Ascending aorta (tissue), 2 donors: Measurements from ENCODE around the gene ELFN1. TPM values are rescaled to one million over a fixed set of nuclear protein-coding genes. Genes with fewer than 3 reads are reported as not detected.
A peak's percentile ranks its signal among the peaks of the same experiment; 100 is the strongest.

ENCODE experiments used
- DNase-seq, 2 donors: peaks; one replicate each; pipeline ENCODE4 v3.0.0-alpha.2; 2019; ENCODE audit warnings: low spot score in 2 of 2
- H3K27ac ChIP-seq, 2 donors: fragments of 200-600 bp; sonication (generic); one replicate each; pipeline ENCODE4 v1.5.1; 2016 to 2017; ENCODE audit warnings: mild to moderate bottlenecking in 1 of 2
- H3K27me3 ChIP-seq: fragments of 200-600 bp; sonication (generic); one replicate; pipeline ENCODE4 v1.5.1; 2017
- H3K36me3 ChIP-seq, 2 donors: fragments of 200-600 bp; sonication (generic); one replicate each; pipeline ENCODE4 v1.5.1; 2016
- H3K4me1 ChIP-seq, 2 donors: fragments of 200-600 bp; sonication (generic); one replicate each; pipeline ENCODE4 v1.5.1; 2016 to 2017; ENCODE audit warnings: mild to moderate bottlenecking in 1 of 2
- H3K4me3 ChIP-seq, 2 donors: fragments of 200-600 bp; sonication (generic); one replicate each; pipeline ENCODE4 v1.5.1; 2016 to 2017; ENCODE audit warnings: mild to moderate bottlenecking in 1 of 2
- H3K9me3 ChIP-seq, 2 donors: fragments of 200-600 bp; sonication (generic); one replicate each; pipeline ENCODE4 v1.5.1; 2016
- intact Hi-C: fragments of 100-400 bp; cut with DNase I; formaldehyde crosslinking; loops from one replicate; pipeline ENCODE4 v1.15.1; 2023
- total RNA-seq: library from RNA; depleted of rRNA; stranded (reverse); fragments of >200 nt; gene quantifications from one replicate; pipeline ENCODE4 v1.1.0, GENCODE V29; 2016
- TF ChIP-seq, protein P1 (sequence below), 3 experiments: fragments of 200-600 bp in 2 of 3; fragments of 450-650 bp in 1 of 3; sonication (generic) in 2 of 3; IDR thresholded peaks; one replicate each; pipeline ENCODE4 v1.5.1; 2016 to 2019; ENCODE audit warnings: antibody characterized with exemption in 3 of 3, mild to moderate bottlenecking in 1 of 3, moderate library complexity in 1 of 3

The ELFN1 gene
- total RNA-seq, 1 donor from 2014 or later = 7.3 TPM

DNA sequence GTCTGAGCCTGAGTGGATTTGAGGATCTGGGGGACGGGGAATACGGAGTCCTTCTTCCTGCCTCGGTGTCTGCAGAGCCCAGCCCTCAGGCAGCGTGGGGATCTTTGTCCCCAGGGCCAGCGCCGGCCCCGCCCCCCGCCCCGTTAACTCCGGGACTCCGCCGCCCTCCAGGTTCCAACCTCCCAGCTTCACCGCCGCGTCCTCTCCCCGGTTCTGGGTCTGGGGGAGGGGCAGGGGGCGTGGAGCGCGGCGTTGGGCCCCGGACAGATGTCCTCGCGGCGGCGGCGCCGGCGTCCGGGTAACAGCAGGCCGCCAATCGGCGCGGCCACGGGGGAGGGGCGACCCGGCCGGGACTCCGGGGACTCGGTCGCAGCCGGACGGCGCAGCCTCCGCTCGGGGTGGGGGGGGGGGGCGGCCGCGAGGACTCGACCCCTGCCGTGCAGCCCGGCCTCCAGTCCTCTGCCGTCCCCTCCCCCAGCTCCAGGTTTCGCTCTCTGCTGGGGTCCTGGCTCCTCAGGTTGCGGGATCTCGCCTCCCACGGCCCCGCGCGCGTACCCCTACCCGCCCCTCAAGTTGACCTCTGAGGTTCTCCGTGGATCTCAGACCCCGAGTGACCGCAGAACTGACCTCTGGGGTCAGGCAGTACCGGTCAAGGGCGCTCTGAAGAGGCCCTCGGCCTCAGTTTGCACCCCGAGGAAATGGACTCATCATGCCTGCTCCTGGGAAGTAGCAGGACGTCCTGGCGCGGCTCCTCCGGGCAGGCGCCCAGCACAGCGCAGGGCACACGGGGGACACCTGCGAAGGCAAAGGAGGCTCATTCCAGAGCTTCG is 2.3 kb upstream of the ELFN1 start:
- no peaks in the 10 kb centered on the region for H3K9me3 ChIP-seq
- intact Hi-C loops = loop anchor here (10.0 kb wide), 1 partner anchor 687 kb away; the partner anchor contains the start of gene EIF3B
- peak overlapping the region; percentile 60 to 62 for H3K4me3 ChIP-seq
- H3K4me1 ChIP-seq = peaks cover 26 to 27% of the 10 kb centered on the region in 2 donors
- H3K27me3 ChIP-seq = peaks cover 43% of the 10 kb centered on the region
- H3K36me3 ChIP-seq = no peaks in the 10 kb centered on the region
- TF ChIP-seq, protein P1, sequence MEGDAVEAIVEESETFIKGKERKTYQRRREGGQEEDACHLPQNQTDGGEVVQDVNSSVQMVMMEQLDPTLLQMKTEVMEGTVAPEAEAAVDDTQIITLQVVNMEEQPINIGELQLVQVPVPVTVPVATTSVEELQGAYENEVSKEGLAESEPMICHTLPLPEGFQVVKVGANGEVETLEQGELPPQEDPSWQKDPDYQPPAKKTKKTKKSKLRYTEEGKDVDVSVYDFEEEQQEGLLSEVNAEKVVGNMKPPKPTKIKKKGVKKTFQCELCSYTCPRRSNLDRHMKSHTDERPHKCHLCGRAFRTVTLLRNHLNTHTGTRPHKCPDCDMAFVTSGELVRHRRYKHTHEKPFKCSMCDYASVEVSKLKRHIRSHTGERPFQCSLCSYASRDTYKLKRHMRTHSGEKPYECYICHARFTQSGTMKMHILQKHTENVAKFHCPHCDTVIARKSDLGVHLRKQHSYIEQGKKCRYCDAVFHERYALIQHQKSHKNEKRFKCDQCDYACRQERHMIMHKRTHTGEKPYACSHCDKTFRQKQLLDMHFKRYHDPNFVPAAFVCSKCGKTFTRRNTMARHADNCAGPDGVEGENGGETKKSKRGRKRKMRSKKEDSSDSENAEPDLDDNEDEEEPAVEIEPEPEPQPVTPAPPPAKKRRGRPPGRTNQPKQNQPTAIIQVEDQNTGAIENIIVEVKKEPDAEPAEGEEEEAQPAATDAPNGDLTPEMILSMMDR (IDR thresholded peaks at IDR 0.05) = no peak
- H3K27ac ChIP-seq = no peak overlapping the region
- peak in 1 of 2 donors; percentile 61 for DNase-seq

DNA sequence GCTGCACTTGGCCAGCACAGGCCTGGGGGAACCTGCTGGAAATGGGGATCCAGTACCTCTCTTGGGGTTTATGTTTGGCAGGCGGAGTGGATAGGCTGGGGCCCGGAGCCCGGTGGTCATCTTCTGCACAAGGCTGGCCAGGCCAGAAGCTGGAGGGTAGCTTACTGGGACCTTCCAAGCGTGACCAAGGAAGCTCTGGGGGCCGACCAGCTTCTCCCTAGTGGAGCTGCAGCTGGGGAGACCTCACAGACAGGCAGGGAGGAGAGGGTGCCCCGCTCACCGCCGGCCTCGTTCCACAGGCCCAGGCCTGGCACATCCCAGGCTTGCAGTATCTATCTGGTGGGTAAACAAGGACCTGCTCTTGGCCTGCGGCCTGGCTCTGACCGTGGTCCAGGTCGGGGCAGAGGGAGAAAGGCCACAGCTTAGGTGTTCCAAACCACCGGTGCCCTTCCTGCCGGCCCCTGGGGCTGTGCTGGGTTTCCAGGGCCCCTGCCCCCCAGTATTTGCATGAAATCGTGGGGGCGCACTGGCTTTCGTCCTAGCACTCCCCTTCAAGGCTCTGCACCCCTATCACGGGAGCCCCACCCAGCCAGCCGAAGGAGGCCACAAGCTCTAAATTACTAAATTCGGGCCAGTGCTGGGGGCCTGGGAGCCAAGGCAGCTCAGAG is 1.5 kb upstream of the ELFN1 start:
- Histone ChIP-seq H3K27me3 (peaks cover 43% of the 10 kb centered on the region), H3K36me3 (no peaks in the 10 kb centered on the region), H3K4me3 (no peak overlapping the region), H3K4me1 (peaks cover 26 to 27% of the 10 kb centered on the region in 2 donors), H3K9me3 (no peaks in the 10 kb centered on the region), H3K27ac (no peak overlapping the region)
- TF ChIP-seq, protein P1 (IDR thresholded peaks at IDR 0.05) = no peak
- peak in 1 of 2 donors; percentile 58 for DNase-seq
- intact Hi-C loops = loop anchor here (10.0 kb wide), 1 partner anchor 686 kb away; the partner anchor contains the start of gene EIF3B

GRCh38 chr7:1669064-1669951 is 769 bp upstream of the ELFN1 start:
- H3K9me3 ChIP-seq = no peaks in the 10 kb centered on the region
- no peaks in the 10 kb centered on the region for H3K36me3 ChIP-seq
- TF ChIP-seq, protein P1 (IDR thresholded peaks at IDR 0.05) = no peak
- no peak overlapping the region for H3K27ac ChIP-seq
- H3K27me3 ChIP-seq = peaks cover 37% of the 10 kb centered on the region
- intact Hi-C loops = loop anchor here (10.0 kb wide), 1 partner anchor 685 kb away; the partner anchor contains the start of gene EIF3B
- DNase-seq = peak in 1 of 2 donors; percentile 56
- H3K4me1 ChIP-seq = peaks cover 23 to 27% of the 10 kb centered on the region in 2 donors
- H3K4me3 ChIP-seq = peak overlapping the region; percentile 46 to 55

DNA sequence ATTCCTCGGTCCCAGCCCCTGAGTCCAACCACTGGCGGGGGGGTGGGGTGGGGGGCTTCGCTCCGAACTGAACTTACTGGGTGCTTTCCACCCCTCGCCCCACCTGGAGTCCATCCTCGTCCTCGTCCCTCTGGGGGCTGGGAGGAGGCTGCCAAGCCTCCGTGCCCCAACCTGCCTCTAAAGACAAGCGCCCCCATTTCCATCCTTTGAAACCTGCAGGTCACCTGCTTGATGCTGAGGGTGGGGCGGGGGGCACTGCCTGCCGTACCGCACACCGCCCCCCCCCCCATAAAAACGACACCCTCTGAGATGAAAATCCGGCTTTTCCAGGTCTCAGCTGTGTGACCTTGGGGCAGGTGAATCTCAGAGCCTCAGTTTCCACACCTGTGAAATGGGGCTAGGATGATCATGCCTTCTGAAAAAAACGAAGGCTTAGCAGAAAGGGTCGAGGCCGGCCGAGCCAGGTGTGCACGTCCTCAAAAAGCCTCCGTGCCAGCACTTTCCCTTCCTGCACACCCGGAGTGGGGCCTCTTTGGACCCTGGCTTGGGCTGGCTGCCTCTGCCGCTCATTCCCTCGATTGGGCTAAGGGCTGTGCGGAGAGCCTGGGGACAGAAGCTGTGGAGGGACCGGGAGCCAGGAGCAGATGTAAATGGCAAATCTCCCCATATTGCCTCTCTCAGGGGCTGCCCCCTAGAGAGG is 967 bp downstream of the ELFN1 start:
- peak in 1 of 2 donors; percentile 55 for DNase-seq
- Histone ChIP-seq H3K36me3 (no peaks in the 10 kb centered on the region), H3K9me3 (no peaks in the 10 kb centered on the region), H3K27ac (no peak overlapping the region), H3K27me3 (peaks cover 27% of the 10 kb centered on the region), H3K4me1 (peaks cover 11 to 19% of the 10 kb centered on the region in 2 donors), H3K4me3 (no peak overlapping the region)
- intact Hi-C loops = no loop called here
- TF ChIP-seq, protein P1 (IDR thresholded peaks at IDR 0.05) = no peak
